Activated CD8-positive, alpha-beta memory T cell treated with anti-CD3 and anti-CD28 coated beads, Interleukin-2, amount 10 ng/mL, durations not matched to agents 7 days and 5 days (primary cell): Measurements from ENCODE around the gene RASA3. TPM values are rescaled to one million over a fixed set of nuclear protein-coding genes. Genes with fewer than 3 reads are reported as not detected.
"Not testable (repeated sequence)": the region's sequence is repeated elsewhere in the genome, so short reads cannot be mapped to it uniquely, and the experiment has no call there.

Experiments used
- ATAC-seq: fragments of 150-1000 bp; cut with Tn5 transposase; one replicate; pipeline ENCODE4 v1.10.0; 2021; ENCODE audit warnings: moderate library complexity
- CTCF ChIA-PET: fragments of 350-600 bp; sonication (Branson Sonifier 250); formaldehyde crosslinking; loops from one replicate; lab custom pipeline; 2021; ENCODE audit warnings: antibody characterized with exemption; lab: Charles Lee
- DNase-seq: peaks from one replicate; pipeline ENCODE4 v3.0.0-alpha.2; 2020
- H3K27ac Mint-ChIP-seq: one replicate; pipeline ENCODE4 v1.8.0; 2021; ENCODE audit warnings: mild to moderate bottlenecking, mixed read lengths
- H3K27me3 Mint-ChIP-seq: one replicate; pipeline ENCODE4 v1.8.0; 2021; ENCODE audit warnings: mixed read lengths
- H3K36me3 Mint-ChIP-seq: one replicate; pipeline ENCODE4 v1.8.0; 2021; ENCODE audit warnings: mild to moderate bottlenecking, mixed read lengths
- H3K4me1 Mint-ChIP-seq: one replicate; pipeline ENCODE4 v1.8.0; 2021; ENCODE audit warnings: mixed read lengths
- H3K4me3 Mint-ChIP-seq: one replicate; pipeline ENCODE4 v1.8.0; 2021; ENCODE audit warnings: mild to moderate bottlenecking, moderate library complexity, mixed read lengths
- H3K9me3 Mint-ChIP-seq: one replicate; pipeline ENCODE4 v1.8.0; 2022; ENCODE audit warnings: low read depth, mixed read lengths
- total RNA-seq, 2 experiments: library from RNA; stranded (reverse); gene quantifications; one replicate each; pipeline ENCODE4 v1.2.3, GENCODE V29; 2021

The RASA3 gene
- total RNA-seq, 2 experiments from 2014 or later: 16.3 to 49.2 TPM

DNA sequence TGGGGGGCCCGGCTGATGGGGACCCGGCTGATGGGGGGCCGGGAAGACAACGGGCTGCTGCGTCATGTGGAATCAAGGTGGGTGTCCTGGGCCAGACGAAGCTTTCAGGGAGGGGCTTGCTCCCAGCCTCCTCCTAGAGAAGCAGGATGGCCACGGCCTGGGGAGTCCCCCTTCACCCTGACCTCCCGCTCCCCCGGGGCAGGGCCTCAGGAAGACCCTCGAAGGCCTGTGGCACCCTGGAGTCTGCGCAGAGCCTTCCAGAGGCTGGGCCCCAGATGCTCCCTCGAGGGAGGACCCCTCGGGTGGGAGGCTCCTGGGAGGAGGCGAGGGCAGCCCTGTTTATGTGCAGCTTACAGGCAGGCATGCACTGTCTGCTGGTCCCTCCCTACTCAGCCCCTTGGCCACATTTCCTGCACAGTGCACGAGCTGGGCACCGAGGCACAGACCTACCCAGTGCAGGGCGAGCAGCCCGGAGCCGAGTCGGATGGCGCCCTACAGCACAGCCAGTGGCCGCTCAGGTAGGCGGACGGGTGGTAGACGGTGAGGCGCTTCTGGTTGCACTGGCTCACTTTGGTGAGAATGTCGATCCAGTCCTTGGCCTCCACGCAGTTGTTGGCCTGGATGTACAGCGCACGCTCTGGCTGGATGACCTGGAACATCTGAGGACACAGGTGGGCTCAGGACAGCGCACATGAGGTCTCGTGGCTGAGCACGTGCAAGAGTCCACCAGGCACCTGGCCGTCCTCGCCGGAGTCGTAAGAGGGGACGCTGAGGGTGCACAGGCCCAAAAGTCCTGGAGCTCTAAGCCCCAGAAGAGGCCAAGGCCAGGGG is 136.1 kb downstream of the RASA3 start:
- DNase-seq (no peak), ATAC-seq (no peak)
- CTCF ChIA-PET: no interaction called here

GRCh38 chr13:113995051-113995601 is 137.3 kb downstream of the RASA3 start:
- CTCF ChIA-PET: no interaction called here
- H3K36me3 Mint-ChIP-seq: peaks cover 19% of the 10 kb centered on the region
- no peak overlapping the region for H3K4me3 Mint-ChIP-seq
- peaks cover 3% of the 10 kb centered on the region for H3K9me3 Mint-ChIP-seq
- ATAC-seq (peak; percentile 20), DNase-seq (no peak)
- no peaks in the 10 kb centered on the region for H3K27me3 Mint-ChIP-seq
- H3K27ac Mint-ChIP-seq: no peak overlapping the region
- H3K4me1 Mint-ChIP-seq: no peaks in the 10 kb centered on the region

More for the DNA sequence above, 136.1 kb downstream of the RASA3 start:
- peaks cover 10% of the 10 kb centered on the region for H3K36me3 Mint-ChIP-seq
- no peaks in the 10 kb centered on the region for H3K27me3 Mint-ChIP-seq
- H3K4me1 Mint-ChIP-seq: no peaks in the 10 kb centered on the region
- H3K27ac Mint-ChIP-seq: no peak overlapping the region
- peaks cover 3% of the 10 kb centered on the region for H3K9me3 Mint-ChIP-seq
- H3K4me3 Mint-ChIP-seq: no peak overlapping the region

DNA sequence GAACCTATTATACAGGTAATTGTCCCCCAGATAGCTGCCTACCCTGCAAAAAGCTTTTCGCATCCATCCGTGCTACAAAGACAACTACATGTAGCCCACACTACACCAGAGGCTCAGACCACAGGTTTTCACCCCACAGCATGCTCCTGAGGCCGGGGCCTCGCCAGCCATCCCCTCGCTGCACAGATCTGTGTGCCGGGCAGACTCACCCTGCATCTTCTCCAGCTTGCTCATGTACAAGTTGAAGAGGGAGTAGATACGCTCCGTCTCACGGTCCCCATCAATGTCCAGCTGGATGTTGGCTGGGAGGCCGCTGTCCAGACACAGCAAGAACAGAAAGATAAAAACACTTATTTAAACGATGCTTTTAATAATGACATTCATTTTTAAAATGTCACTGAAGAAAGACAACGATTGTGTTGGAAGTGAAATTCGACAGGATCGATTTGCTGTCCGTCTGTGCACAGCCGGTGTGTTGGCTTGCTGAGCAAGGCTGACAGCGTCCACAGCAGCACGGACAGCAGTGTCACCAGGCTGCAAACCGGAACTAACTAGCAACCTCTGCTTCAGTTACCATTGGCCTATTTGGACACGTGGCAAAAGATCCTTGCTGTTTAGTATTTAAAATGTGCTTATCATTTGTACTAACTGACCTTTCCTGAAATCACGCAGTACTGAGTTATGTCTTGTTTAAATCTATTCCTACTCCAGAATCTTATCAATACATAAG is 140.0 kb downstream of the RASA3 start:
- no peak overlapping the region for H3K4me3 Mint-ChIP-seq

DNA sequence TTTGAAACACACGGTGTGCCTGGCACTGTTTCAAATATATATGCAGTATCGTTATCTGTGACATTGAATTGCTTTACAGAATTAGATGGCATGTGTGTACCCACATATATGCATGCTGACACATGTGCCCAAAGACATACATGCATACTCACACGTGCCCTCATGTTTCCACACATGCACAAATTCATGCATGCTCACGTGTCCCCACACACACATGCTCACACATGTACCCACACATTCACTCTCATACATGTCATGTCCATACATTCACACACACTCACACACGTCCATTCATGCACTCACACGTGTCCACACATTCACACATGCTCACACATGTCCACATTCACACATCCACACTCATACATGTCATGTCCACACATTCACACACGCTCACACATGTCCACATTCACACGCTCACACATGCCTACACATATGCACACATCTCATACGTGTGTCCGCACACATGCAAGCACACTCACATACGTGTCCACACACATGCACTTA is 140.7 kb downstream of the RASA3 start:
- DNase-seq (no peak), ATAC-seq (no peak)
- Mint-ChIP-seq H3K36me3 (peaks cover 31% of the 10 kb centered on the region), H3K27ac (no peak overlapping the region), H3K9me3 (peaks cover 3% of the 10 kb centered on the region), H3K4me3 (no peak overlapping the region), H3K27me3 (no peaks in the 10 kb centered on the region), H3K4me1 (no peaks in the 10 kb centered on the region)
- CTCF ChIA-PET: no interaction called here

More for the DNA sequence above, 140.0 kb downstream of the RASA3 start:
- Mint-ChIP-seq H3K9me3 (peaks cover 3% of the 10 kb centered on the region), H3K27me3 (no peaks in the 10 kb centered on the region), H3K4me1 (no peaks in the 10 kb centered on the region), H3K36me3 (peaks cover 31% of the 10 kb centered on the region), H3K27ac (no peak overlapping the region)
- no peak for ATAC-seq
- CTCF ChIA-PET: no interaction called here
- no peak for DNase-seq

DNA sequence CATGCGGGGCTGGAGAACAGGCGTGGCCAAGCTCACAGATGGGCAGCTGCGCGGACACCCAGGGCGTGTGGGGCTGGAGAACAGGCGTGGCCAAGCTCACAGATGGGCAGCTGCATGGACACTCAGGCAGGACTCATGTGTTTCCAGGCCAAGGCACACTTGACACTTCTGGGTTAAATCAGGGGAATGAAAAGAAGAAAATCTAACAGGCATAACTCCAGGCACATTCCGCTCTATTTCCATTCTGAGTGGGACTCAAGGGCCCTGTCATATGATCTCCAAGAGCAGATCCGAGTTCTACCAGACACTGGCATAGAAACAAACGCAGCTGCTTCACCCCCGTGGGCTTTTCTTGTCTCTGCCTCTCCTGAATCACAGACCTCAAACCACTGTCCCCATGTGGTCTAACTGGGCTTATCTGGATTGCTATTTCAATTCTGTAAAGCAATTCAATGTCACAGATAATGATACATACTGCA is 141.2 kb downstream of the RASA3 start:
- H3K27me3 Mint-ChIP-seq: no peaks in the 10 kb centered on the region
- no peak overlapping the region for H3K27ac Mint-ChIP-seq
- H3K4me1 Mint-ChIP-seq: no peaks in the 10 kb centered on the region
- H3K4me3 Mint-ChIP-seq: no peak overlapping the region
- H3K9me3 Mint-ChIP-seq: peaks cover 3% of the 10 kb centered on the region
- ATAC-seq (no peak), DNase-seq (no peak)
- peaks cover 31% of the 10 kb centered on the region for H3K36me3 Mint-ChIP-seq
- CTCF ChIA-PET: no interaction called here

- no peaks in the 10 kb centered on the region for H3K4me1 Mint-ChIP-seq
- CTCF ChIA-PET: no interaction called here
- peaks cover 3% of the 10 kb centered on the region for H3K9me3 Mint-ChIP-seq
- no peak overlapping the region for H3K4me3 Mint-ChIP-seq
- no peaks in the 10 kb centered on the region for H3K27me3 Mint-ChIP-seq
- ATAC-seq (no peak), DNase-seq (no peak)
- no peak overlapping the region for H3K27ac Mint-ChIP-seq
- peaks cover 31% of the 10 kb centered on the region for H3K36me3 Mint-ChIP-seq
These were observed 142.0 kb downstream of the RASA3 start for GRCh38 chr13:113990321-113990837.

GRCh38 chr13:113989585-113990300 is 142.7 kb downstream of the RASA3 start:
- no peak for ATAC-seq
- Mint-ChIP-seq H3K4me1 (no peaks in the 10 kb centered on the region), H3K27me3 (no peaks in the 10 kb centered on the region), H3K9me3 (peaks cover 3% of the 10 kb centered on the region), H3K4me3 (no peak overlapping the region), H3K27ac (no peak overlapping the region), H3K36me3 (peaks cover 31% of the 10 kb centered on the region)
- no peak for DNase-seq
- CTCF ChIA-PET: no interaction called here

DNA sequence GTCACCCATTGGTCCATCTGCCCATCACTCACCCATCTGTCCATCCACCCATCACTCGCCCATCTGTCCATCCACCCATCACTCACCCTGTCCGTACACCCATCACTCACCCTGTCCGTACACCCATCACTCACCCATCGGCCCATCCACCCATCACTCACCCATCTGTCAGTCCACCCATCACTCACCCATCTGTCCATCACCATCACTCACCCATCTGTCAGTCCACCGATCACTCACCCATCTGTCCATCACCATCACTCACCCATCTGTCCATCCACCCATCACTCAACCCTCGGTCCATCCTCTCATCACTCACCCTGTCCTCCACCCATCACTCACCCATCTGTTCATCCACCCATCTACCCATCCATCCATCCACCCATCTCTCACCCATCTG is 143.6 kb downstream of the RASA3 start:
- H3K27ac Mint-ChIP-seq, H3K27me3 Mint-ChIP-seq, H3K9me3 Mint-ChIP-seq, H3K4me3 Mint-ChIP-seq, CTCF ChIA-PET, H3K4me1 Mint-ChIP-seq, ATAC-seq, DNase-seq: not testable (repeated sequence)
- peaks cover 33% of the 10 kb centered on the region for H3K36me3 Mint-ChIP-seq

DNA sequence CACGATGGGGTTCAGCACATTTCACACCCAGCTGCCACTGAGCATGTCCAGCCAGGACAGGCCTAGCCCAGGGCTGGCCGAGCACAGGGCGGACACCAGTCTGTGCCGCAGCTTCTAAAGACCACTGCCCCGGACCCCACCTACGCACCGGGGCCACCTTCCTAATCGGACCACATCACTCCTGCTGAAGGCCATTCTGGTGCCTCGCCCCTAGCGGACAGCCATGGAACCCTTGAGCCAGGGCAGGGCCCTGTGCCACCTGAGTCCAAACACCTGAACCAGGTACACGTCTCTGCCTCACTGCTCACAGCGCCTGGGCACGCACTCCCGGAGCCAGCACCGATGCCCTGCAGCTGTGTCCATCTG is 150.1 kb downstream of the RASA3 start:
- Mint-ChIP-seq H3K27ac (no peak overlapping the region), H3K4me1 (no peaks in the 10 kb centered on the region), H3K27me3 (no peaks in the 10 kb centered on the region), H3K9me3 (no peaks in the 10 kb centered on the region), H3K36me3 (peaks cover 18% of the 10 kb centered on the region), H3K4me3 (no peak overlapping the region)
- CTCF ChIA-PET: no interaction called here
- ATAC-seq (no peak), DNase-seq (no peak)

DNA sequence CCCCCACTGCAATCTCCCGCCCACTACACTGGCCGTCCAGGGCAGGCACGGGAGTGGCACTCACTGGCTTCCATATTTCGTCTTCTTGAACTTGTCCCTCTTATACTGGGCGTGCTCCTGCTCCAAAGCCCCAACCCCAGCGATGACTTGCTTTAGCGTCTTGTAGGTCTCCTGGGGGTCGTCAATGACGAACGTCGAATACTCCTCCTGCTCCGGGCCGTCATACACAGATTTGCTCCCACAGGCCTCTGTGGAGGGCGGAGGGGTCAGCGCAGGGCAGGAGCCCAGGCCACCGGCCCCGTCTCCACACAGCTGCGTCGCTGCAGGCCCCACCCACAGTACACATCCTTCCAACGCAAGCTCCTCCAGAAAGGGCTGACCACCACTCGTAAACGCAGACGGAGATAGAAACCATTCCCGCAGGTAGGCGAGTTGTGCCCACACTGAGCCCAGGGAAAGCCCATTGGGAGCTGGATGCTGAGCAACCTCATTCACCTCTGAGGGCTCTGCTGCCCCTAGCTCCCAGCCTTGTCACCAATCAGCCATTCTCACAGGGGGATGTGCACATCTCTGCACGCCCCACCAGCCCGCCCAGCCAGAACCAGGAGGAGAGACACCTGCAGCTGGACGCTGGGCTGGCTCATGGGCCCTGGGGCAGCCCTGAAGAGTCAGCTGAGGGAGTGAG is 150.7 kb downstream of the RASA3 start:
- peaks cover 18% of the 10 kb centered on the region for H3K36me3 Mint-ChIP-seq
- no peak overlapping the region for H3K4me3 Mint-ChIP-seq

GRCh38 chr13:113981194-113981605 is 151.2 kb downstream of the RASA3 start:
- H3K27me3 Mint-ChIP-seq: no peaks in the 10 kb centered on the region
- peaks cover 19% of the 10 kb centered on the region for H3K36me3 Mint-ChIP-seq
- H3K27ac Mint-ChIP-seq: no peak overlapping the region
- CTCF ChIA-PET: no interaction called here
- DNase-seq (no peak), ATAC-seq (no peak)
- H3K9me3 Mint-ChIP-seq: no peaks in the 10 kb centered on the region
- H3K4me3 Mint-ChIP-seq: no peak overlapping the region
- H3K4me1 Mint-ChIP-seq: no peaks in the 10 kb centered on the region

More for the DNA sequence above, 150.7 kb downstream of the RASA3 start:
- DNase-seq (no peak), ATAC-seq (no peak)
- Mint-ChIP-seq H3K9me3 (no peaks in the 10 kb centered on the region), H3K4me1 (no peaks in the 10 kb centered on the region), H3K27ac (no peak overlapping the region), H3K27me3 (no peaks in the 10 kb centered on the region)
- CTCF ChIA-PET: no interaction called here

DNA sequence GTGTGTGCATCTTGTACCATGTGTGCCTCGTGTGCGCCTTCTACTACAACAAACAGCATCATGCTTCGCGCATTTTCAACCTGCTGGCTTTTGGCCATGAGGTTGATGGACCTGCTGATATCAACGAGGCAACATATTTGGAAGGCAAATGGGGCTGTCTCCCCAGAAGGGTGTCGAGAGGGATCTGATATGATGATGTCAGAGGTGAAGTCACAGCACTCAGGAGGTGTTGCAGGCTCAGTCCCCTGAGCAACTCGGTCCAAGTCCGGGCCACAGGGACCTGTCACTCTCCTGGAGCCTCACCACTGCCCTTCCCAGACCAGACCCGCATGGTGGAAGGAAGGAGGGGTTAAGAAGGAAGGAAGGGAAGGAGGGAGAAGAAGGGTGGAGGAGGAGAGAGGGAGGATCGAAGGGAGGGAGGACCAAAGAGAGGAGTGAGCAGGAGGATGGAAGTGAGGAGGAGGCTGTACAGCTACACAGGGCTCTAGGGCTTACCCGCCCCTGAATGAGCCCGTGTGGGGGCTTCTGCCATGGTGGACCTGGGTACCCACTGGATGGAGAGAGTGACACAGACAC is 151.8 kb downstream of the RASA3 start:
- no peak for DNase-seq
- H3K27me3 Mint-ChIP-seq: no peaks in the 10 kb centered on the region
- H3K9me3 Mint-ChIP-seq: no peaks in the 10 kb centered on the region
- CTCF ChIA-PET: no interaction called here
- H3K27ac Mint-ChIP-seq: no peak overlapping the region
- H3K36me3 Mint-ChIP-seq: peaks cover 19% of the 10 kb centered on the region
- no peaks in the 10 kb centered on the region for H3K4me1 Mint-ChIP-seq
- no peak overlapping the region for H3K4me3 Mint-ChIP-seq
- no peak for ATAC-seq
